ENCODE measurements around the gene MSRB3. TPM values are rescaled to one million over a fixed set of nuclear protein-coding genes. Genes with fewer than 3 reads are reported as not detected.

The MSRB3 gene
- total RNA-seq, 6 experiments from 2014 or later: 1.4 to 5.6 (median 2.6) TPM

- no peak for DNase-seq
- 90% methylated on average over 4 of the region's 4 CpGs for WGBS (ENCODE audit: insufficient coverage, low coverage, low lambda C conversion rate, missing lambda C conversion rate)
- Histone ChIP-seq H3K27ac (no peak overlapping the region), H3K27me3 (no peaks in the 10 kb centered on the region), H3K9me3 (no peaks in the 10 kb centered on the region), H3K36me3 (no peaks in the 10 kb centered on the region), H3K4me3 (no peak overlapping the region), H3K4me1 (peaks cover 0 to 21% (median 5%) of the 10 kb centered on the region in 4 donors)
- intact Hi-C loops (cut with DNase I): no loop called here
- ATAC-seq: no peak
- no peak for TF ChIP-seq CTCF (IDR thresholded peaks at IDR 0.05)
- TF ChIP-seq POLR2A (IDR thresholded peaks at IDR 0.05): no peak
These were observed 129.1 kb downstream of the MSRB3 start for GRCh38 chr12:65407388-65408149.

GRCh38 chr12:65408441-65408840 is 130.0 kb downstream of the MSRB3 start:
- intact Hi-C loops (cut with DNase I): no loop called here
- no peaks in the 10 kb centered on the region for H3K9me3 ChIP-seq
- ATAC-seq: no peak
- H3K27me3 ChIP-seq: no peaks in the 10 kb centered on the region
- peaks cover 0 to 21% (median 5%) of the 10 kb centered on the region in 4 donors for H3K4me1 ChIP-seq
- H3K27ac ChIP-seq: no peak overlapping the region
- 83% methylated on average over 4 of the region's 4 CpGs for WGBS (ENCODE audit: insufficient coverage, low coverage, low lambda C conversion rate, missing lambda C conversion rate)
- no peak overlapping the region for H3K4me3 ChIP-seq
- no peak for TF ChIP-seq CTCF (IDR thresholded peaks at IDR 0.05)
- DNase-seq: no peak
- no peaks in the 10 kb centered on the region for H3K36me3 ChIP-seq

- H3K36me3 ChIP-seq: no peaks in the 10 kb centered on the region
- no peaks in the 10 kb centered on the region for H3K27me3 ChIP-seq
- peak overlapping the region in 2 of 3 donors; percentile 81 for H3K27ac ChIP-seq
- TF ChIP-seq CTCF (IDR thresholded peaks at IDR 0.05) (no peak), POLR2A (IDR thresholded peaks at IDR 0.05) (no peak)
- ATAC-seq: no peak
- no peak for DNase-seq
- H3K9me3 ChIP-seq: no peaks in the 10 kb centered on the region
- intact Hi-C loops (cut with DNase I): no loop called here
- no peak overlapping the region for H3K4me3 ChIP-seq
- WGBS (ENCODE audit: insufficient coverage, low coverage, low lambda C conversion rate, missing lambda C conversion rate): 33% methylated on average over 1 of the region's 1 CpG
- peaks cover 0 to 21% (median 5%) of the 10 kb centered on the region in 4 donors for H3K4me1 ChIP-seq
These were observed 131.2 kb downstream of the MSRB3 start for GRCh38 chr12:65409726-65410125.

- no peak for TF ChIP-seq CTCF (IDR thresholded peaks at IDR 0.05)
- no peak for TF ChIP-seq POLR2A (IDR thresholded peaks at IDR 0.05)
- ATAC-seq: no peak
- no peaks in the 10 kb centered on the region for H3K36me3 ChIP-seq
- peak overlapping the region in 2 of 3 donors; percentile 81 for H3K27ac ChIP-seq
- no peak overlapping the region for H3K4me3 ChIP-seq
- no peak for DNase-seq
- peaks cover 0 to 29% (median 5%) of the 10 kb centered on the region in 4 donors for H3K4me1 ChIP-seq
- 81% methylated on average over 3 of the region's 3 CpGs for WGBS (ENCODE audit: insufficient coverage, low coverage, low lambda C conversion rate, missing lambda C conversion rate)
- intact Hi-C loops (cut with DNase I): no loop called here
- no peaks in the 10 kb centered on the region for H3K9me3 ChIP-seq
- H3K27me3 ChIP-seq: no peaks in the 10 kb centered on the region
These were observed 132.7 kb downstream of the MSRB3 start for GRCh38 chr12:65411171-65411570.
